DND-41 (cell line): ENCODE measurements around the gene SPATA25.

Experiments
- ATAC-seq: fragments of 200-7000 bp; cut with Tn5 transposase; 3 replicates; pipeline ENCODE4 v1.9.1; 2021; ENCODE audit warnings: low read depth; ENCODE audit not compliant: insufficient read depth
- DNase-seq: peaks from one replicate; pipeline ENCODE4 v3.0.0-alpha.2; 2020
- H2AFZ ChIP-seq: 2 replicates; pipeline ENCODE4 v1.6.0; 2012; ENCODE audit warnings: low read depth, low read length
- H3K27ac ChIP-seq: 2 replicates; pipeline ENCODE4 v1.5.1; 2012; ENCODE audit warnings: low read length, inconsistent platforms
- H3K27me3 ChIP-seq: fragments of 200-600 bp; sonication (generic); 2 replicates; pipeline ENCODE4 v1.6.0; 2012; ENCODE audit warnings: low read length, mild to moderate bottlenecking, inconsistent platforms; ENCODE audit not compliant: insufficient read depth, poor library complexity
- H3K36me3 ChIP-seq: 2 replicates; pipeline ENCODE4 v1.5.1; 2012; ENCODE audit warnings: low read length, inconsistent platforms; ENCODE audit not compliant: insufficient read depth
- H3K4me1 ChIP-seq: 2 replicates; pipeline ENCODE4 v1.5.1; 2012; ENCODE audit warnings: mild to moderate bottlenecking, low read length; ENCODE audit not compliant: insufficient read depth
- H3K4me2 ChIP-seq: 2 replicates; pipeline ENCODE4 v1.6.0; 2012; ENCODE audit warnings: mild to moderate bottlenecking, moderate library complexity, low read length, inconsistent platforms; ENCODE audit not compliant: insufficient read depth
- H3K4me3 ChIP-seq, 2 experiments: fragments of 200-600 bp in 1 of 2; shearing (Covaris generic) in 1 of 2; 2 replicates each; pipeline ENCODE4 v1.5.1; 2012 to 2016; ENCODE audit warnings: inconsistent platforms in 2 of 2, low read length in 2 of 2, mild to moderate bottlenecking in 2 of 2, low read depth in 1 of 2, moderate library complexity in 1 of 2
- H3K79me2 ChIP-seq: 2 replicates; pipeline ENCODE4 v1.6.0; 2012; ENCODE audit warnings: low read length, inconsistent platforms; ENCODE audit not compliant: insufficient read depth
- H3K9ac ChIP-seq: 2 replicates; pipeline ENCODE4 v1.6.0; 2012; ENCODE audit warnings: low read depth, mild to moderate bottlenecking, inconsistent platforms, low read length, moderate library complexity
- H3K9me3 ChIP-seq: 2 replicates; pipeline ENCODE4 v1.5.1; 2012; ENCODE audit warnings: low read length, moderate library complexity, mild to moderate bottlenecking, inconsistent platforms; ENCODE audit not compliant: insufficient read depth, severe bottlenecking
- H4K20me1 ChIP-seq: 2 replicates; pipeline ENCODE4 v1.6.0; 2012; ENCODE audit warnings: low read length; ENCODE audit not compliant: insufficient read depth
- CTCF ChIP-seq: IDR thresholded peaks from 2 replicates; pipeline ENCODE4 v1.5.1; 2012; ENCODE audit warnings: borderline replicate concordance, low read length, moderate library complexity, mild to moderate bottlenecking; ENCODE audit not compliant: poor library complexity, severe bottlenecking; ENCODE audit errors: extremely low read depth
- EZH2 ChIP-seq: IDR thresholded peaks from 3 replicates; pipeline ENCODE4 v1.6.1; 2012; ENCODE audit warnings: borderline replicate concordance, low read depth, mild to moderate bottlenecking, moderate library complexity, low read length, inconsistent platforms; ENCODE audit not compliant: severe bottlenecking

Gene SPATA25

GRCh38 chr20:45873409-45874103 lies 13.9 kb downstream of the SPATA25 start:
- H3K27me3 ChIP-seq, result no peaks in the 10 kb centered on the region
- no peaks in the 10 kb centered on the region for H3K4me1 ChIP-seq
- H4K20me1 ChIP-seq, result no peaks in the 10 kb centered on the region; the same call in 1 of the 2 replicates
- no peak for ATAC-seq
- H2AFZ ChIP-seq, result no peak overlapping the region
- H3K27ac ChIP-seq, result no peak overlapping the region
- no peak for DNase-seq
- peaks cover 18% of the 10 kb centered on the region for H3K36me3 ChIP-seq
- H3K79me2 ChIP-seq, result no peaks in the 10 kb centered on the region
- no peak overlapping the region for H3K4me2 ChIP-seq
- no peak overlapping the region for H3K9ac ChIP-seq
- TF ChIP-seq CTCF (no peak), EZH2 (no peak)
- no peak overlapping the region for H3K4me3 ChIP-seq
- no peaks in the 10 kb centered on the region for H3K9me3 ChIP-seq

- H3K36me3 ChIP-seq, result peaks cover 9% of the 10 kb centered on the region
- no peak for TF ChIP-seq EZH2
- no peak for TF ChIP-seq CTCF
- no peaks in the 10 kb centered on the region for H3K27me3 ChIP-seq
- H3K27ac ChIP-seq, result no peak overlapping the region
- no peak for ATAC-seq
- H3K4me1 ChIP-seq, result no peaks in the 10 kb centered on the region
- no peaks in the 10 kb centered on the region for H3K9me3 ChIP-seq
- H3K4me2 ChIP-seq, result no peak overlapping the region
- H2AFZ ChIP-seq, result no peak overlapping the region
- no peak overlapping the region for H3K4me3 ChIP-seq
- H4K20me1 ChIP-seq, result no peaks in the 10 kb centered on the region; the same call in 1 of the 2 replicates
- H3K9ac ChIP-seq, result no peak overlapping the region
- DNase-seq, result no peak
- H3K79me2 ChIP-seq, result no peaks in the 10 kb centered on the region
Measured at GRCh38 chr20:45872626-45873025, 14.8 kb downstream of the SPATA25 start.

- no peaks in the 10 kb centered on the region for H3K9me3 ChIP-seq
- no peak overlapping the region for H3K9ac ChIP-seq
- no peaks in the 10 kb centered on the region for H3K36me3 ChIP-seq
- no peak overlapping the region for H3K27ac ChIP-seq
- H3K27me3 ChIP-seq, result no peaks in the 10 kb centered on the region
- TF ChIP-seq CTCF, result no peak
- no peak for TF ChIP-seq EZH2
- no peaks in the 10 kb centered on the region for H3K4me1 ChIP-seq
- DNase-seq (no peak), ATAC-seq (no peak)
- H3K4me3 ChIP-seq, result no peak overlapping the region
- no peak overlapping the region for H3K4me2 ChIP-seq
- H2AFZ ChIP-seq, result no peak overlapping the region
- H3K79me2 ChIP-seq, result no peaks in the 10 kb centered on the region
- H4K20me1 ChIP-seq, result no peaks in the 10 kb centered on the region
Measured at GRCh38 chr20:45867819-45868176, 19.6 kb downstream of the SPATA25 start.
